Activated CD8-positive, alpha-beta memory T cell treated with anti-CD3 and anti-CD28 coated beads, Interleukin-2, amount 50 U/mL, for 1 hour (primary cell): ENCODE measurements around the gene GZMA.

Source experiments
- DNase-seq: peaks from one replicate; pipeline ENCODE4 v3.0.0-alpha.2; 2020; ENCODE audit errors: extremely low read depth

GZMA gene

GRCh38 chr5:55110217-55110616 lies 7.8 kb downstream of the GZMA start:
- DNase-seq = no peak

DNA sequence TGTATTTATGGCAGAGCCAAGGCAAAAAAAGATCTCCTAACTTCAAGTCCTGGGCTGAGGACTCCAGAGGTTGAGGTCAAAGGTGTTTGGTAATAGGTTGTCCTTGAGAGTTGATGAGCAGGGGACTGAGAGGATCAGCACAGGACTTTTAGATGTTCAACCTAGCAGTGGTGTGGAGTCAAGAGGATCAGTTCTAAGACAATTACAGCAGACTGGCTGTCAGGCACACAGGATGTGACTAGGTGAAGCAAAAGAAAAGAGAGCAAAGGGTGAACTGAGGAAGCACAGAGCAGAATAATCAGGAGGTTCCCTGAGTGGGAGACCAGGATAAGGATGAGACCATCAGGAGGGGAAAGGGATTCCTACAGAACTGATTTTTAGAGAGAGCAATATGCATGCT lies 10.9 kb downstream of the GZMA start:
- DNase-seq = no peak

- DNase-seq = no peak
Measured at GRCh38 chr5:55114061-55114460, 11.6 kb downstream of the GZMA start.

DNA sequence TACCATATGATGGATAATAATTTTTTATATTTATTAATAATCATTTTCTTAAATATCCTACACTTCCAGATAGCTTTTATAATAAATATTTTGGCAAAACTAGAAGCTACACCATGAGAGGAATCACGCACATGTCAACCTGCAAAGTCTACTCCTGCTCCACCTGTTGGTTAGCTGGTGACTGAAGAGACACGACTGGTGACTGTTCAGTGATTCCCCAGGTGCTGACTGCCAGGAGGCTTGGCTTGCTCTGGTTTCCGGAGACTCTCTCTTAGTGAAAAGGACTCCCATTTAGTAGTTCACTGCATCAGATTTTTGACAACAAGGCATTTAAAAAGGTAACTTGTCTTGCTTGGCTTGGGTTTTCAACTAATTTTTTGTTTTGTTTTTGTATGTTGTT lies 20.9 kb downstream of the GZMA start:
- no peak for DNase-seq

GRCh38 chr5:55134053-55134722 lies 31.7 kb downstream of the GZMA start:
- DNase-seq = no peak

DNA sequence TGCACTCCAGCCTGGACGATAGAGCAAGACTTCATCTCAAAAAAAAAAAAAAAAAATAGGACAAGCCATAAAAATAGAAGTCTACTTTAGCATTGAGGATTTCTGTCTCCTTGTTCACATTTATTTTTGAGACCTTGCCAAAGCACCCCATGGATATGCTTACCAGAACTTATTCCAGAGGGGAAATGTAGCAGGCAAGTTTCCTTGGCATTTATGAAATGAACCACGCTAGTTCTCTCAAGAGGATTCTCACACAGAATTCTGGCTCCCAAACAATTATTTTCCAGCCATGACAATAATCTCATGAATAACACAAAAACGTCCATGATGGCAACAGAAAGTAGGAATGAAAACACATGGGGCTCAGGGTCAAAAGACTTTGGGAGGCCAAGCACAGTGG lies 34.1 kb downstream of the GZMA start:
- DNase-seq = no peak

GRCh38 chr5:55140908-55141665 lies 38.6 kb downstream of the GZMA start:
- no peak for DNase-seq

GRCh38 chr5:55141945-55142690 lies 39.7 kb downstream of the GZMA start:
- DNase-seq = no peak

- no peak for DNase-seq
Measured at GRCh38 chr5:55143624-55144023, 41.2 kb downstream of the GZMA start.

DNA sequence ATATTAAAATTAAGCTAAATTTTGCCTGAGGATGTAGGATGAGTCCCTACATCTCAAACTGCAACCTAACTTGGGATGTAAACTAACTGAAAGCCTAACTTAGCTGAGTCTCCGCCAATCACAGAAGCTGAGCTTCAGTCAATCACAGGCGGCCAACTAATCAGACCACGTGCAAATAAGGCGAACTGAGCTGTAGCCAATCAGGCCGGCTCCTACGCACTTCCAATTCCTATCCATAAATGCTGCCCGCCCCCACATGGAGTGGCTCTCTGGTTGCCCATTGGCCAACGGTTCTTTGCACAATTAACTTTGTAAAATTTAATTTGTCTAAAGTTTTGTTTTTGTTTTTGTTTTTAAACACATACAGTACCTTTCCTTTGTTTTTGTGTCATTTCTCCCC lies 43.6 kb downstream of the GZMA start:
- no peak for DNase-seq

- DNase-seq = peak; percentile 55
Measured at GRCh38 chr5:55146543-55147151, 44.2 kb downstream of the GZMA start.

- no peak for DNase-seq
Measured at GRCh38 chr5:55149308-55149795, 46.9 kb downstream of the GZMA start.

DNA sequence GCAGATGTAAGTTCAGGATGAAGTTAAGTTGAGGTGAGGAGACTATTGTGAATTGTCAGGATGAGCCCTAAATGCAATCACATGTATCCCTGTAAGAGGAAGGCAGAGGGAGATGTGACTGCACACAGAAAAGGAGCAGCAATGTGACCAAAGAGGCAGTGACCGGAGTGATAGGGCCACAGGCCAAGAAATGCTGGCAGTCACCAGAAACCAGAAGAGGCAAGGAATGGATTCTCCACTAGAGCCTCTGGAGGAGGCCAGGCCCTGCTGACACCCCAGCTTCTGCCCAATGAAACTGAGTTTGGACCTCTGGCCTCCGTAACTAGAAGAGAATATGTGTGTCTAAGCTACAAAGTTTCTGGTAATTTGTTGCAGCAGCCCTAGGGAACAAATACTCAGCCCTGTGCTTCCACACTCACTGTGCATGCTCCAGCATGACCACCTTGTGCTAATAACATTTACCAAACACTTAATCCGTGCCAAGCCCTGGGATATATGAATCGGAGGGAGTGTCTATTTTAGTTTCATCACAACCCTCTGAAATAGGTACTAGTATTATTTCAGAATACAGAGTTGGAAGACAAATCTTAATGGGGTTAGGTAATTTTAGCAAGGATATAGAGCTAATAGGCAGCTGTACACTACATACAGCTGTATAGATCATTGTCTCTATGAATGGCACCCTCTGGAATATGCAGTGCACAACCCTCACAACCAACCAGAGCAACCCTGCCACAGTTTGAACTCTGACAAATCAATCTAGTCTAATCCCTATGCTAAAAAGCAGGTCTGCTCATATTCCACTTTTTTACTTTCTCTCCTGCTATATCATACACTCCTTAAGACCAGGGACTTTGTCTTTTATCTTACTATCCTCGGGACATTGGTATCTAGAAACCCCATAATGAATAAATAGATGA lies 49.7 kb downstream of the GZMA start:
- no peak for DNase-seq

GRCh38 chr5:55154873-55155272 lies 52.4 kb downstream of the GZMA start:
- DNase-seq = no peak
